ENCODE results near the gene GSK3B. TPM values are rescaled to one million over a fixed set of nuclear protein-coding genes. Genes with fewer than 3 reads are reported as not detected.

GSK3B gene
- total and polyA plus RNA-seq, 2 donors (not counting 3 experiments of a cell fraction or from before 2014, with no cell fraction given) = 22.1 to 50.1 TPM

GRCh38 chr3:120057626-120058025 lies 36.6 kb downstream of the GSK3B start:
- Histone ChIP-seq H3K4me2 (ENCODE audit: insufficient read depth, low read length) (no peak overlapping the region), H3K9me1 (replicated peaks; ENCODE audit: control insufficient read depth, extremely low read depth, insufficient read depth, low read length) (no peaks in the 10 kb centered on the region), H3K9me3 (replicated peaks; ENCODE audit: control insufficient read depth, insufficient read depth, low read length) (no peaks in the 10 kb centered on the region), H3K79me2 (ENCODE audit: control insufficient read depth, insufficient read depth, low read length) (peaks cover 96% of the 10 kb centered on the region), H3K27me3 (ENCODE audit: control insufficient read depth in 2 of 2, insufficient read depth in 2 of 2, low read length in 2 of 2) (no peaks in the 10 kb centered on the region), H3K4me1 (ENCODE audit: control insufficient read depth, extremely low read depth, insufficient read depth, low read length) (no peaks in the 10 kb centered on the region), H2AFZ (ENCODE audit: low read depth, low read length) (no peak overlapping the region), H3K36me3 (ENCODE audit: control insufficient read depth in 2 of 2, extremely low read depth in 1 of 2, insufficient read depth in 2 of 2, low read length in 2 of 2) (no peaks in the 10 kb centered on the region), H3K27ac (ENCODE audit: insufficient read depth, low read depth, low read length) (no peak overlapping the region), H3K9ac (replicated peaks; ENCODE audit: extremely low read depth, insufficient read depth, low read length) (no peak overlapping the region), H4K20me1 (replicated peaks; ENCODE audit: control insufficient read depth, extremely low read depth, insufficient read depth, low read length) (peaks cover 39% of the 10 kb centered on the region), H3K4me3 (replicated peaks in 1 of 3; ENCODE audit: insufficient read depth in 1 of 3, low read depth in 1 of 3, low read length in 3 of 3) (no peak overlapping the region)
- intact Hi-C loops (cut with micrococcal nuclease) = no loop called here
- POLR2A ChIA-PET = no interaction called here
- CTCF ChIA-PET = interaction anchor here (1.6 kb wide), 1 partner anchor 10 kb away, joined by 5 read pairs; no protein-coding TSS in a partner anchor
- FAIRE-seq (no peak), DNase-seq (ENCODE audit: low read depth, low spot score) (no peak)
- dilution Hi-C loops (cut with MboI; ENCODE audit: extremely low pct_ligation_motif_present, low sequenced_read_pairs) = no loop called here
- TF ChIP-seq MAX (IDR thresholded peaks at IDR 0.05; ENCODE audit: insufficient read depth, insufficient read length) (no peak), MYC (IDR thresholded peaks at IDR 0.05; ENCODE audit: low read depth, low read length) (no peak), GATA2 (IDR thresholded peaks at IDR 0.05; ENCODE audit: insufficient read depth, insufficient read length, low read depth, low read length) (no peak), POLR2A (IDR thresholded peaks at IDR 0.05; ENCODE audit: low read depth, low read length) (no peak), FOS (IDR thresholded peaks at IDR 0.05; ENCODE audit: borderline replicate concordance, insufficient read depth, low read length) (no peak), CTCF (IDR thresholded peaks at IDR 0.05; ENCODE audit: extremely low read depth in 1 of 2, insufficient read depth in 1 of 2, low read depth in 1 of 2, low read length in 2 of 2) (no peak)
- BruUV-seq (replicated peaks) = no TSS peak

- H3K4me1 ChIP-seq (ENCODE audit: control insufficient read depth, extremely low read depth, insufficient read depth, low read length) = no peaks in the 10 kb centered on the region
- FAIRE-seq (no peak), DNase-seq (ENCODE audit: low read depth, low spot score) (no peak)
- H3K27me3 ChIP-seq (ENCODE audit: control insufficient read depth in 2 of 2, insufficient read depth in 2 of 2, low read length in 2 of 2) = no peaks in the 10 kb centered on the region
- no peak overlapping the region for H3K9ac ChIP-seq (replicated peaks; ENCODE audit: extremely low read depth, insufficient read depth, low read length)
- no peaks in the 10 kb centered on the region for H3K9me1 ChIP-seq (replicated peaks; ENCODE audit: control insufficient read depth, extremely low read depth, insufficient read depth, low read length)
- ChIA-PET POLR2A (no interaction called here), CTCF (no interaction called here)
- peaks cover 36% of the 10 kb centered on the region for H4K20me1 ChIP-seq (replicated peaks; ENCODE audit: control insufficient read depth, extremely low read depth, insufficient read depth, low read length)
- H3K4me2 ChIP-seq (ENCODE audit: insufficient read depth, low read length) = no peak overlapping the region
- no peak for TF ChIP-seq GATA2 (IDR thresholded peaks at IDR 0.05; ENCODE audit: insufficient read depth, insufficient read length, low read depth, low read length)
- TF ChIP-seq POLR2AphosphoS5 (IDR thresholded peaks at IDR 0.05; ENCODE audit: insufficient read depth, low read depth, low read length) = no peak
- no peak for TF ChIP-seq EZH2 (IDR thresholded peaks at IDR 0.05; ENCODE audit: borderline replicate concordance, low read depth, low read length, severe bottlenecking)
- TF ChIP-seq MAX (IDR thresholded peaks at IDR 0.05; ENCODE audit: insufficient read depth, insufficient read length) = no peak
- TF ChIP-seq FOS (IDR thresholded peaks at IDR 0.05; ENCODE audit: borderline replicate concordance, insufficient read depth, low read length) = no peak
- TF ChIP-seq JUN (IDR thresholded peaks at IDR 0.05; ENCODE audit: borderline replicate concordance, insufficient read depth, insufficient read length, low read depth) = no peak
- no peak for TF ChIP-seq CTCF (IDR thresholded peaks at IDR 0.05; ENCODE audit: extremely low read depth in 1 of 2, insufficient read depth in 1 of 2, low read depth in 1 of 2, low read length in 2 of 2)
- no peak for TF ChIP-seq POLR2A (IDR thresholded peaks at IDR 0.05; ENCODE audit: low read depth, low read length)
- TF ChIP-seq MYC (IDR thresholded peaks at IDR 0.05; ENCODE audit: low read depth, low read length) = no peak
- intact Hi-C loops (cut with micrococcal nuclease) (no loop called here), dilution Hi-C loops (cut with MboI; ENCODE audit: extremely low pct_ligation_motif_present, low sequenced_read_pairs) (no loop called here)
- no peak overlapping the region for H3K27ac ChIP-seq (ENCODE audit: insufficient read depth, low read depth, low read length)
- H3K36me3 ChIP-seq (ENCODE audit: control insufficient read depth in 2 of 2, extremely low read depth in 1 of 2, insufficient read depth in 2 of 2, low read length in 2 of 2) = no peaks in the 10 kb centered on the region
- no peak overlapping the region for H2AFZ ChIP-seq (ENCODE audit: low read depth, low read length)
- H3K79me2 ChIP-seq (ENCODE audit: control insufficient read depth, insufficient read depth, low read length) = peaks cover 96% of the 10 kb centered on the region
- H3K4me3 ChIP-seq (replicated peaks in 1 of 3; ENCODE audit: insufficient read depth in 1 of 3, low read depth in 1 of 3, low read length in 3 of 3) = no peak overlapping the region
- H3K9me3 ChIP-seq (replicated peaks; ENCODE audit: control insufficient read depth, insufficient read depth, low read length) = no peaks in the 10 kb centered on the region
- no TSS peak for BruUV-seq (replicated peaks)
These were observed 37.2 kb downstream of the GSK3B start for GRCh38 chr3:120057029-120057428.
